ENCODE data around the gene RNPEP. TPM values are rescaled to one million over a fixed set of nuclear protein-coding genes. Genes with fewer than 3 reads are reported as not detected.

RNPEP gene
- total and polyA plus RNA-seq, 2 of the 13 experiments (the other 11 are each of a cell fraction or from before 2014, with no cell fraction given), result 20.6 to 38.4 TPM

GRCh38 chr1:202005958-202006357, 23.5 kb downstream of the RNPEP start (continued):
- no peak for TF ChIP-seq AHDC1 (CRISPR knock-in tag; IDR thresholded peaks at IDR 0.05; ENCODE audit: borderline replicate concordance)
- TF ChIP-seq NKX3-1 (CRISPR knock-in tag; IDR thresholded peaks at IDR 0.05), result no peak
- TF ChIP-seq FLYWCH1 (CRISPR knock-in tag; IDR thresholded peaks at IDR 0.05), result no peak
- no peak for TF ChIP-seq MBD4 (IDR thresholded peaks at IDR 0.05; ENCODE audit: borderline replicate concordance, low read length)
- TF ChIP-seq HNRNPUL1 (IDR thresholded peaks at IDR 0.05; ENCODE audit: low read depth, low read length), result no peak
- TF ChIP-seq ZEB1 (IDR thresholded peaks at IDR 0.05; ENCODE audit: insufficient replicate concordance, low read depth), result no peak

- WGBS (ENCODE audit: low lambda C conversion rate), result 73% methylated on average over 8 of the region's 8 CpGs
- H4K20me1 ChIP-seq (ENCODE audit: insufficient read depth, low read length), result peaks cover 29% of the 10 kb centered on the region
- no peak overlapping the region; a peak in 1 of 6 replicates for H3K4me3 ChIP-seq (replicated peaks in 1 of 3; ENCODE audit: insufficient read depth in 1 of 3, low read depth in 2 of 3, low read length in 3 of 3)
- no peak overlapping the region for H3K9ac ChIP-seq (ENCODE audit: insufficient read depth, low read depth, low read length)
- FAIRE-seq (no peak), DNase-seq (ENCODE audit: low spot score) (no peak), ATAC-seq (no peak)
- peaks cover 12 to 40% of the 10 kb centered on the region in 2 experiments for H3K36me3 ChIP-seq (replicated peaks in 1 of 2; ENCODE audit: control insufficient read depth in 1 of 2, insufficient read depth in 2 of 2, low read length in 2 of 2)
- BruUV-seq (replicated peaks), result no TSS peak
- in situ Hi-C loops (cut with HindIII; ENCODE audit: extremely low pct_ligation_motif_present, low pct_unique_long_range_greater_than_20kb), result no loop called here
- no peaks in the 10 kb centered on the region; a peak in 1 of 5 replicates for H3K27me3 ChIP-seq (ENCODE audit: control insufficient read depth in 1 of 2, insufficient read depth in 2 of 2, low read length in 2 of 2)
- H3K9me3 ChIP-seq (ENCODE audit: low read length), result no peaks in the 10 kb centered on the region
- intact Hi-C loops (cut with micrococcal nuclease; ENCODE audit: unreplicated experiment), result no loop called here
- peaks cover 27% of the 10 kb centered on the region for H3K79me2 ChIP-seq (ENCODE audit: insufficient read depth, low read length)
- POLR2A ChIA-PET, result interaction anchor here (0.8 to 2.0 kb wide), 5 partner anchors 11 to 111 kb away, joined by 3 to 5 read pairs (median 3); no protein-coding TSS in a partner anchor
- H3K4me1 ChIP-seq (ENCODE audit: insufficient read depth, low read length), result peaks cover 54% of the 10 kb centered on the region
- H3K4me2 ChIP-seq (ENCODE audit: low read depth, low read length), result peak overlapping the region; percentile 55; the same call in 1 of the 2 replicates
- H2AFZ ChIP-seq (ENCODE audit: low read length), result no peak overlapping the region
- CTCF ChIA-PET (ENCODE audit: low intra/inter-chr PET ratio, low total read pairs), result interaction anchor here (3.9 kb wide), 1 partner anchor 112 kb away, joined by 40 read pairs; no protein-coding TSS in a partner anchor
- H3K27ac ChIP-seq (ENCODE audit: extremely low read length, insufficient read depth, low read length), result no peak overlapping the region
- TF ChIP-seq PRDM15 (CRISPR knock-in tag; IDR thresholded peaks at IDR 0.05) (no peak), RFX1 (IDR thresholded peaks at IDR 0.05) (no peak), PHF5A (CRISPR knock-in tag; IDR thresholded peaks at IDR 0.05; ENCODE audit: low read depth, unreplicated experiment) (no peak), ZKSCAN8 (CRISPR knock-in tag; IDR thresholded peaks at IDR 0.05; ENCODE audit: borderline replicate concordance) (no peak)
These were observed 24.9 kb downstream of the RNPEP start for GRCh38 chr1:202007304-202007703.

Data from HepG2 (cell line).